HT-29 (cell line): ENCODE data around the gene TUSC2. TPM values are rescaled to one million over a fixed set of nuclear protein-coding genes. Genes with fewer than 3 reads are reported as not detected.

Experiments used
- DNase-seq: peaks from one replicate; pipeline ENCODE4 v3.0.0-alpha.2; 2015; ENCODE audit warnings: low spot score
- total RNA-seq: library from RNA; depleted of rRNA; stranded (reverse); fragments of >200 nt; shearing (Covaris generic); gene quantifications from 2 replicates; pipeline ENCODE4 v1.2.3, GENCODE V29; 2014; rRNA removed

Gene TUSC2
- total RNA-seq, 1 experiment from 2014 or later, result 66.8 TPM

- no peak for DNase-seq
These were observed 52.7 kb downstream of the TUSC2 start for GRCh38 chr3:50275141-50275995.

Other genes starting within 250 kb of the TUSC2 start
- 33.5 and 35.8 TPM in 2 replicates for gene RBM5, start 239.3 kb downstream of the TUSC2 start, total RNA-seq
- gene SEMA3F, start 172.9 kb downstream of the TUSC2 start, total RNA-seq, result 14.6 and 16.5 TPM in 2 replicates
- 0.18 TPM in 1 of 2 replicates, not detected in the other for gene GNAT1, start 136.6 kb downstream of the TUSC2 start, total RNA-seq
- gene SLC38A3, start 123.0 kb downstream of the TUSC2 start, total RNA-seq, result 0.70 TPM in 1 of 2 replicates, not detected in the other
- gene GNAI2, start 92.0 kb downstream of the TUSC2 start, total RNA-seq, result 167 and 168 TPM in 2 replicates
- 87.7 and 94.2 TPM in 2 replicates for gene SEMA3B, start 59.1 kb downstream of the TUSC2 start, total RNA-seq
- not detected in 2 replicates for gene LSMEM2, start 49.1 kb downstream of the TUSC2 start, total RNA-seq
- 175 and 177 TPM in 2 replicates for gene IFRD2, start 35.8 kb downstream of the TUSC2 start, total RNA-seq
- gene HYAL3, start 28.8 kb downstream of the TUSC2 start, total RNA-seq, result 8.3 and 12.7 TPM in 2 replicates
- 14.2 and 15.3 TPM in 2 replicates for gene NAA80, start 28.8 kb downstream of the TUSC2 start, total RNA-seq
- 1.4 and 1.6 TPM in 2 replicates for gene HYAL1, start 24.6 kb downstream of the TUSC2 start, total RNA-seq
- 81.4 and 82.6 TPM in 2 replicates for gene HYAL2, start 5.5 kb downstream of the TUSC2 start, total RNA-seq
- gene RASSF1, start 12.6 kb upstream of the TUSC2 start, total RNA-seq, result 24.2 and 30.2 TPM in 2 replicates
- gene ZMYND10, start 17.5 kb upstream of the TUSC2 start, total RNA-seq, result 0.48 TPM in 1 of 2 replicates, not detected in the other
- 30.0 and 30.7 TPM in 2 replicates for gene NPRL2, start 22.6 kb upstream of the TUSC2 start, total RNA-seq
- 42.5 and 46.0 TPM in 2 replicates for gene CYB561D2, start 22.6 kb upstream of the TUSC2 start, total RNA-seq
- gene TMEM115, start 31.3 kb upstream of the TUSC2 start, total RNA-seq, result 35.8 and 36.2 TPM in 2 replicates
- gene CACNA2D2, start 175.4 kb upstream of the TUSC2 start, total RNA-seq, result 0.33 and 0.42 TPM in 2 replicates
- gene C3orf18, start 239.5 kb upstream of the TUSC2 start, total RNA-seq, result 0.33 and 0.44 TPM in 2 replicates
- gene HEMK1, start 241.3 kb upstream of the TUSC2 start, total RNA-seq, result 8.2 and 12.2 TPM in 2 replicates